Renal pelvis (tissue), 4 donors: Measurements from ENCODE around the gene DVL2. TPM values are rescaled to one million over a fixed set of nuclear protein-coding genes. Genes with fewer than 3 reads are reported as not detected.
A peak's percentile ranks its signal among the peaks of the same experiment; 100 is the strongest.
"Not testable (repeated sequence)": the region's sequence is repeated elsewhere in the genome, so short reads cannot be mapped to it uniquely, and the experiment has no call there.

ENCODE experiments used
- DNase-seq: peaks from one replicate; pipeline ENCODE4 v3.0.0-alpha.2; 2013
- polyA plus RNA-seq, 3 donors: library from polyadenylated mRNA; unstranded; fragments of 120-200 nt; gene quantifications; one replicate each; pipeline ENCODE4 v1.2.1, GENCODE V29; 2013; ENCODE audit not compliant: insufficient read length in 3 of 3

Gene DVL2
- polyA plus RNA-seq, 3 donors, result 62.4 to 66.1 (median 64.6) TPM

DNA sequence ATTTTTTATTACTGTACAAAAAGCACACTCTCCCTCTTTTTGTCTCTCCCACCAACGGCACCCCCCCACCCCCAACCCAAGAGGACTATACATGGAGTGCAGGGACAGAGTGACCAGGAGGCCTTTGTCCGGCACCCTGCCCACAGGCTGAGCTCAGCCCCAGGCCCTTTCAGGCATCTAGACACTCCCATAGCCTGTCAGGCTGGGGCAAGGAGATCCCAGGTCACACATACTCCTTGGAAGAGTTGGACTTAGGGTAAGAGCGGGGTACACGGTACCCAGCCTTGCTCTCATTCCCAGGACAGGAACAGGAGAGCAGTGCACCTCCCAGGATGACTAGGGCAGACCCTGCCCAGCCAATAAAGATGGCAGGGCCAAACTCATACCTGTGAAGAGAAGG, 25.8 kb upstream of the DVL2 start:
- no peak for DNase-seq

DNA sequence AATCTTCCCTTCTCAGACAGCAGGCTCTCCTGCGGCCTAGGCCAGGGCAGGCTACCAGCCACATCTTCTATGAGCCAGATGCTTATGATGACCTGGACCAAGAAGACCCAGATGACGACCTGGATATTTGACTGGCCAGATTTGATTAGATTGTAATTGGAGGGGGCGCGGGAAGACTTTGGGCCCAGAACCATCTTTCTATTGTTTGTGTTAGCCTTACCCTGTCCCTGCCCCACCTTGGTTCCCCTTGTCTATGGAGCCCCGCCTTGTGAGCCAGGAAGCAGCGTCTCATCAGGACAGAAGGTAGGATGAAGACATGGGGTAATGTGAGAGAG, 25.2 kb upstream of the DVL2 start:
- DNase-seq, result no peak

GRCh38 chr17:7258731-7259554, 24.6 kb upstream of the DVL2 start:
- no peak for DNase-seq

DNA sequence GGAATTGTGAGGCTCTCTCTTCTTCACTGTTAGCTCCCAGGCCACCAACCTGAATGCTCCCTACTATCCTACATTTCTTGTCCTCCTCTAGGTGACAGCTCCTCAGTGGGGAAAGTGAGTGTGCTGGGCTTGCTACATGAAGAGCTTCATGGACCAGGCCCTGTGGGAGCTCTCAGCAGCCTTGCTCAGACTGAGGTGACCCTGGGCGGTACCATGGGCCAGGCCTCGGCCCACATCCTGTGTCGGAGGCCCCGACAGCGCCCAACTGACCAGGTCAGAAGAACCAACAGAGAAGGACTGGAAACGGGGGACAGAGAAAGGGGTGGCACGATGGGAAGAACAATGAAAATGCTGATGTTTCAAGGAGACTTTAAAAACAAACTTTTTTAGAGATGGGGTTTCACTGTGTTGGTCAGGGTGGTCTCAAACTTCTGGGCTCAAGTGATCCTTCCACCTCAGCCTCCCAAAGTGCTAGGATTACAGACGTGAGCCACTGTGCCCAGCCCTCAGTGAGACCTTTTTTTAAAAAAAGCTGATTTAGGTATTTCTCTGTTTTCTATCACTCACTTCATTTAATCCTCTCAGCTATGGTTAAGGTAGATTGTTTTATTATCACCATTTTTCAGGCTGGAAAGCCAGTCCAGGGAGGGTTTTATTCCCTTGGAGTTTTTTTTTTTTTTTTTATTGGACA, 22.6 kb upstream of the DVL2 start:
- no peak for DNase-seq

GRCh38 chr17:7254511-7254910, 20.2 kb upstream of the DVL2 start:
- DNase-seq, result no peak

DNA sequence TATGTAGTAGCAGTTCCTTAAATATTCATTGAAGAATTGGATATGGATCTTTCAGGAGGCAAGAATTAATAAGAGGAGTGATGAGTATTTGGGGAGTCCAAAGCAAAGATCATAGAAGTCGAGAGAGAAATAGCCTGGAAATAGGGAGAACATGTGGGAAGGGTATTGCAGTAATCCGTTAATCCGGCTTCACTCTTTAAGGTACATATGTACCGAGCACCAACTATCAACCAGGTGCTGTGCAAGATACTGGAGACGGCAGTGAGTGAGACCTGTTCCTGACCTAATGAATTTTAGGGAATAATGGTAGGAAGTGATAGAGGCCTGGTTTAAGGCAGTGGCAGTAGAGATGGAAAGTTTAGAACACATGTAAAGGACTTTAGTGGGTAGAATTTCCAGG, 18.8 kb upstream of the DVL2 start:
- no peak for DNase-seq

GRCh38 chr17:7252176-7253043, 18.1 kb upstream of the DVL2 start, which contains the start of gene ELP5:
ELP5 (plus strand) TSS chr17:7252215; CDS start chr17:7252551, 336 bp downstream.
- DNase-seq, result peak; percentile 96

- DNase-seq, result peak; percentile 100
These were observed 17.4 kb upstream of the DVL2 start, which contains the start of gene CTDNEP1 for GRCh38 chr17:7251661-7252175. CTDNEP1 (minus strand) TSS chr17:7251734; CDS start chr17:7251296, 438 bp downstream.

GRCh38 chr17:7250695-7251627, 16.6 kb upstream of the DVL2 start:
- DNase-seq, result no peak

- no peak for DNase-seq
These were observed 15.5 kb upstream of the DVL2 start for GRCh38 chr17:7249830-7250229.

GRCh38 chr17:7249214-7249613, 14.9 kb upstream of the DVL2 start:
- no peak for DNase-seq

GRCh38 chr17:7248796-7249195, 14.5 kb upstream of the DVL2 start:
- DNase-seq, result no peak

- no peak for DNase-seq
These were observed 12.5 kb upstream of the DVL2 start for GRCh38 chr17:7246779-7247178.

GRCh38 chr17:7243838-7244237, 9.5 kb upstream of the DVL2 start:
- not testable (repeated sequence) for DNase-seq

GRCh38 chr17:7243453-7243729, 9.1 kb upstream of the DVL2 start:
- no peak for DNase-seq

- DNase-seq, result peak; percentile 96
These were observed 8.6 kb upstream of the DVL2 start for GRCh38 chr17:7242717-7243452.

GRCh38 chr17:7241783-7242716, 7.7 kb upstream of the DVL2 start, which contains the start of gene GABARAP:
GABARAP (minus strand) TSS chr17:7242449; CDS start chr17:7242330, 119 bp downstream.
- peak; percentile 94 for DNase-seq

DNA sequence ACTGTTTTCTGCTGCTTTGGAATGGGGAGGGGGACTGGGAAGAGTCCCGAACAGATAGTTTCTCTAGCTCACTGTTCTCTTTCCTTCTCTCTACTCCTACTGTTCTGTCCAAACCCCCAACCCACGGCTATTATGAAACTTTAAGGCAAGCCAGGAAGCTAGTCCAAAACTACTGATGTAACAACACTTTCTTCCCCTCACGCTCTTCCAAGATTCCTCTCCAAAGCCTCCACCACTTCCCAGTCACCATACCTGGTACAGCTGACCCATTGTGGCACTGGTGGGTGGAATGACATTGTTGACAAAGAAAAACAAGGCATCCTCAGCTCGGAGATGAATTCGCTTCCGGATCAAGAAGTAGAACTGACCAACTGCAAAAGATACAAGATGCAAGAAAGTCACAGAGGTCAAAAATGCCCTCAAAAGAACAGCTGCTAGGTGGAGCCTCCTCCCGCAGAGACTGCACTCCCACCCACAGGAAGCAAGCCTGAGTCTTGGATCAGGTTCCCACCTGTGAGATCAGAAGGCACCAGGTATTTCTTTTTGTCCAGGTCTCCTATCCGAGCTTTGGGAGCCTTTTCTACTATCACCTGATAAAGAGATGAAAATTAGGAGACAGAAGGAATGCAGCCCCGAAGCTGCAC, 6.9 kb upstream of the DVL2 start:
- no peak for DNase-seq

GRCh38 chr17:7240375-7240774, 6.1 kb upstream of the DVL2 start:
- no peak for DNase-seq
